GM18499 (cell line): ENCODE results near the gene SEMA4D.

ENCODE experiments used
- ATAC-seq: cut with Tn5 transposase; IDR thresholded peaks from one replicate; pipeline ENCODE4 v1.9.1; 2021; ENCODE audit warnings: moderate number of reproducible peaks; ENCODE audit not compliant: insufficient read depth, unreplicated experiment

The SEMA4D gene

DNA sequence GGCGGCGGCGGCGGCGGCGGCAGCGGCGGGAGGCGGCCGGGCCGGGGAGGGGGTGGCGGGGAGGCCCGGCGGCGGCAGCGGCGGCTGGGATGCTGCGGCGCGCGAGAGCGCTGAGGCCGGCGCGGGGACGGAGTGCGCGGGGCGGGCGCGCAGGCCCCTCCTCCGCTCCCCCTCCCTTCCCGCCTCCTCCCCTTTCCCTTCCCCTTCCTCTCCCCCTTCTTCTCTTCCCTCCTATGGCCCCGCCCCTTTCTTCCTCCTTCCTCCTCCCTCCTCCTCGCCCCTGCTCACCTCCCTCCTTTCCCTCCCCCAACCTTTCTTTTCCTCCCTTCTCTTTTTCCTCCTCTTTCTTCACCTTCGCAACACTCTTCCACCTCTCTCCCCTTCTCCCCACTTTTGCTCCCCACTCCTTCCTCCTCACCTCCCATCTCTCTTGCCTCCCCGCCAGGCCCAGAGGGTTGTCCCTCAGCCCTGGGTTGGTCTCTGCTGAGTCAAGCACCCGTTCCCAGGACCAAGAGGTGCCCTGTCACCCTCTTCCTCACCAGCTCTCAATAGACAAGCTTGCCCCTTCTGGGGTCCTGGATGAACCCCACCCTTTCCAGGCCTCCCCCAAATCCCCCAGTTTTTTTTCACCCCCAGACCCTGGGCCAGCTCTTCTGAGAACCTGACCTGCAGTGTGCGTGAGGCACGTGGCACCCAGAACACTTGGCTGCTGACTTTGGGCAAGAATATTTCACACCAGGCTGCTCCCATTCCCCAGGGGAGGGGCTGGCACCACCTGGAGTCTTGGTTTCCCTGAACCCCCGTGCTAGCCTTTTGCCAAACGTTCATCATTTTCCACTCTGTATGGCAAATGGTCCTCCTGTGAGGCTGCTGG, at the start of gene SEMA4D:
Gene SEMA4D (minus strand): TSS at position 136 of the 874 bp plus-strand sequence. CDS start 92,657 bp downstream, outside the sequence.
- no peak for ATAC-seq

GRCh38 chr9:89547000-89547399, 49.1 kb upstream of the SEMA4D start:
- no peak for ATAC-seq

DNA sequence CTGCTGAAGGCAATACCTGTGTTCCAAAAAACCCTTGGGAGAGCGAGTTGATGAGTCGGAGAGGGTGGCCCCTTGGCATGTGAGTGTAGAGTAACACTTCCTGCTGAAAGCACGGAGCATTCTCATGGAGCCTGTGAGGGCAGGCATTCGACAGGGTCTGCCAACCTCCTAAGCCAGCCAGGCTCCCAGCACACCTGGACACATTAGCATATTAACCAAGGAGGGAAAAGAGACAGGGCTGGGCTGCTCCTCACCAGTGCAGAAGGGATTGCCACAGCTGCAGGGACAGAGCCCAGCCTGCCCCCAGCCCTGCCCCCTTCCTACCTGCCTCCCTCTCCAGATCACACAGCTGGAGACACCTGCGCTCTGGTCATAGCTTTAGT, 46.4 kb upstream of the SEMA4D start:
- ATAC-seq: no peak

DNA sequence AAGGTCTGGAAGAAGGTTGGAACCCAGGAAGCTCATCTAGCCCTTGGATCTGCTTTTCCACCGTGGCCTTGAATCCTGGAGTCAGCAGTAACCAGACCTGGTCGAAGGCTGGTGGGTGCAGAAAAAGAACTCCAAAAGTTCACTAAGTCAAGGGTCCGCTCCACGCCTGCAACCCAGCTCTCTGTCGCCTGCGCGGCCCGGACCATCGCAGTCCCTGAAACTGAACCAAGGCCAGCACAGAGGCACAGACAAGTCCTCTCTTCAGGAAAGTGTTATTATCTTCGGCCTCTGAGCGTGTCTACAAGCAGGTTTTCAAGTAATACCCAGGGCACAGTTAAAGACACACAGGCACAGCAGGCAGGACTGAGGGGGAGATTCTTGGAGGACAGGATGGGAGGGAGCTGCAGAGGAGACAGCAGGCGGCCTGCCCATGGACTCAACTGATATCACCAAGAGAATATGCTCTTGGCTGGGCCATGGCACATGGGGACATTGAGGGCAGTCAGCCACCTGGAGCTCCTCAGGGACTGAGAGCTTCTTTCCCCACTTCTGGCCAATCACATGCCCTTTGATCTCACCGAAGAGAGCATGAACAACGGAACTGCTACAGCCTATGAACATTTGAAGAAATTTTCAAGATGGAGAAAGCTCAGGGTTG, 45.8 kb upstream of the SEMA4D start:
- ATAC-seq: no peak

- ATAC-seq: no peak
These were observed 45.2 kb upstream of the SEMA4D start for GRCh38 chr9:89543111-89543510.

GRCh38 chr9:89542401-89543021, 44.6 kb upstream of the SEMA4D start:
- ATAC-seq: no peak

DNA sequence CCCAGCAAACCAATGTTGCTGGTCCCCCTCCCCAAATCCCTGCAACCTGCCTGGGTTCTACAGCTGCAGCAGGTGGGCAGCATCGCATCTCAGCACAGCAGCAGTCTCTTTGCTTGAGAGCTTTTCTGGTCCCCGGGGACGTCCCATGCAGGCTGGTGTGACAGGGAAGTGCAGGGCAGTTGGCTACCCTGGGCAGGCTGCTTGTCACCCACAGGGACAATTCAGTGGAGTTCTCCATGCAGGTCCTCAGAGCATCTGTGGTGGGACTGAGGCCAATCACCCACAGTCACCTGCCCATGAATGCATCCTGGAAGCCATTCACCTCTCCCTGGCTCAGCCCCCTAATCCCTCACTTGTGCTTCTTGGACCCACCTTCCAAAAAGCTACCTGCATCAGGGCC, 43.9 kb upstream of the SEMA4D start:
- ATAC-seq: no peak

GRCh38 chr9:89539374-89539773, 41.5 kb upstream of the SEMA4D start:
- ATAC-seq: no peak

DNA sequence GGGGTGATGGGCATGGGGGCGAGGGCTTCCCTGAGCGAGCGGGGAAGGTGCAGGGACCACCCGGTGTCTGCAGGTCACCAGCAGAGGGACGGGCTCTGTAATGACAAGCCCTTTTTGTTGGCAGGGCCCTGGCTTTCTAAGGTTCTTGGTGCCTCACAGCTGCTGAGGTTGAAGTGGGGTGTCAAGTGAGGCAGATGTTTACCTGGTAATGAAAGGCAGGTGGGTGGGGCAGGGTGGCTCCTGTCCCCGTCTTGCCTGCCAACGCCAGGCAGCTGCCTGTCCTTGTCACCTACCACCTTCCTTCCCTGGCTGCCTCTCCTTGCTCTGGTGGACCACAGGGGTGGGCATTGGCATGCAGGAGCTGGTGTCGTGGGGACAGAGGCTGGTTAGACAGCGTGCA, 41.0 kb upstream of the SEMA4D start:
- ATAC-seq: no peak

DNA sequence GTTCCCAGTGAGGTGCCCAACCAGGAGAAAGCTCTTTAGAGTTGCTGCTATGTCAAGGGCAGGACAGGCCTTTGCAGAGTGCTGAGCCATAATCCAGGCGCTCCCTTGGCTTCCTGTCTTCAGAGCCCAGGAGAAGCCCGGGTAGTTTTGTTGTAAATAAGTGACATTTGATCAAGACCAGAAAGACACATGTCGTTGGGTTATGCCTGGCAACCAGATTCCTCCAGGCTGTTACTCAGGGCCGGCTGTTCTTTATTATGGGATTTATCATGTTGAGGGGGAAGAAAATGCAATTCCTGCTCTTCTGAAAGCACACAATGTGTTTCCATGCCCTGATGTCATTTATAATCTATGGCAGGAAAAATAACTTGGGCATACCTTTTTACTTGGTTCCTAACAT, 39.3 kb upstream of the SEMA4D start:
- ATAC-seq: no peak

DNA sequence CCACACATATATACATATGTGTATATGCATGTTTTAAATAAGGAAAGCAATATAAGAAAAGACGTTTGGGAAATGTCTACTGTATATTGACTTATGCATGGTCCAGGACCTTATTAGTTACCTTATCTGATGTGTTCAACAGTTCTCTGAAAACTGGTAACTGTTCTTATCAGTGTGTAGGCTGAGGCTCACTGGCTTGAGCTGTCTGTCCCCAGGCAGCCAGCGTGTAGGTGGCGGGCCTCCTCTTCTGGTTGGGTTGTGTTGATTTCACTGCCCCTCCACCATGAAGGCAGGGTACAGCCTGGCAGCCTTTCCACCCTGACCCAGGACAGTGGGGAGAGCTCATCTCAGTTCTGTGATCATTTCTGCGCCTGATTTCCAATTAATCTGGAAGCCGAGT, 38.7 kb upstream of the SEMA4D start:
- no peak for ATAC-seq

GRCh38 chr9:89536145-89536574, 38.2 kb upstream of the SEMA4D start:
- no peak for ATAC-seq

DNA sequence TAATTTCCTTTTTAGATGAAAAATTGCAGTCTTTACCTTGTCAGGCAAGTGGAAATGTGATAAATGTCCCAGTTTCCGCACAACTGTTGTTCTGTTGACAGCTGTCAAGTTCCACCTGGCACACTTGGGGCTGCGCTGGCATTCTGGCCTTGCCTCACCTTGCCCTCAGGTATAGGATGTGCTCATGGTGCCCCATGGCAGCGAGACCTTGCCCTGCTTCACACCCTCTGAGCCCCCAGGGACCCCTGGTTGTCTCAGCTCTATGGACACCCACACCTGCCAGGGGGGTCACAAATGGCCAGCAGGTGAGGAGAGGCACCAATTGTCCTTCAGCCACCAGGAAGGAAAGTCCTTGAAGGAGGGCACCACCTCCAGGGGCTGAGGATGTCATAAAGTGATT, 37.5 kb upstream of the SEMA4D start:
- no peak for ATAC-seq

DNA sequence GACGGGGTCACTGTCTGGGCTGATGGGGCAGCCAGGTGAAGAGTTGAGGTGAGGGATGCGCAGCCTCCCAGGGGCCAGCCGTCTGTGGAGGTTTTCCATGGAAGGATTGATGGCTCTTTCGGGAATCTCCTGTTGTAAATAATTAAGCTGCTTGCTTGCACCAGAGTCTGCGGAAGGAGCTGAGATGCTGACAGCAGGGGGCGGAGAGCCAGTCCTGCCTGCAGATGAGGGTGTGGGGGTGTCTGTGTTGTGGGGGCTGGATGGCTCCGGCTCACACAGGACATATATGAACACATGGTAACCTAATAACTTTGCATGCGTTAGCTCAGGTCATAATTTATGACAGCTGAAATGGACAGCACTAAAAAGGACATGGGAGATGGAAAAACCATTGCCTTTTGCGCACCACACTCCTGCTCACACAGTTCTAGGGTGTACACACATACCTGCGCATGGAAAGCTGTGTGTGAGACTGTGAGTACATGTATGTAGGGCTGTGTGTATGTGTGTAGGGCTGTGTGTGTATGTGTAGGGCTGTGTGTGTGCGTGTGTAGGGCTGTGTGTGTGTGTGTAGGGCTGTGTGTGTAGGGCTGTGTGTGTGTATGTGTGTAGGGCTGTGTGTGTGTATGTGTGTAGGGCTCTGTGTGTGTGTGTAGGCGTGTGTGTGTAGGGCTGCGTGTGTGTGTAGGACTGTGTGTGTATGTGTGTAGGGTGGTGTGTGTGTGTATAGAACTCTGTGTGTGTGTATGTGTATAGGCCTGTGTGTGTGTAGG, 36.8 kb upstream of the SEMA4D start:
- no peak for ATAC-seq

- no peak for ATAC-seq
These were observed 35.6 kb upstream of the SEMA4D start for GRCh38 chr9:89533411-89534095.

- ATAC-seq: no peak
These were observed 35.0 kb upstream of the SEMA4D start for GRCh38 chr9:89532944-89533343.

DNA sequence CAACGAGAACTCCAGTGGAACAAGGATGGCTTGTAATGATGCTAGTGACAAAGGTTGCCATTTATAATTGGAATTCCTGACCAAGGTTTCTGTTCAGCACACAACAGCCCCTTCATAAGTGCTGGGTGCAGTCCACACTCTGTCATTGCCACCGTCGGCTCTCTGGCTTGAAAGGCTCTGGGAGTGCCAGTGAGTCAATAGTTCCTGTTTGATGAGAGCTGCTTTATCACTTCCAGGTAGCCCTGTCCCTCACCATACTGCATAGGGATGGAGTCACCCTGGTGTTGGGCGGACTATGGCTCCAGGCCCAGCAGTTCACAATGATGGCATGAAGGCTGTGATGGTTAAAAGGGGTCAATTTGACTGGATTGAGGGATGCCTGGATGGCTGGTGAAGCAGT, 34.6 kb upstream of the SEMA4D start:
- no peak for ATAC-seq

DNA sequence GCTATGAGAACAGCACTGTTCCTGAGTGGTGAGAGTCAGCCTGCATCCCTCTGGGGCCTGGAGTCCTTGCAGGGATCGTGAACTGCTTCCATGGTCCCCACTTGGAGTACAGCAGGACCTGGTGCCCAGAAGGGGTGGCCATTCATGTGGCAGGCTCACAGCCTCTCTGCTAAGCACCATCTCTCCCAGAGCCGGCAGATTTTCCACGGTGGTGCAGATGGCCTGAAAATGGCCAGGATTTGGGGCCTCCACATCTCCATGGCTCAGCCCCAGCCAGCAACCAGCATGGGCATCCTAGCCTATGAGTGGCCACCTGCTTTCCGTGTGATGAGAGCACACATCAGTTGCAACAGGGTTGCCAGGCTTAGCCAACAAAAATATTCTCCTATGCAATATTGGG, 33.9 kb upstream of the SEMA4D start:
- ATAC-seq: no peak

GRCh38 chr9:89530726-89531125, 32.8 kb upstream of the SEMA4D start:
- no peak for ATAC-seq
